HG02678 (cell line): ENCODE data around the gene CCR1.
"Not testable (repeated sequence)": the region's sequence is repeated elsewhere in the genome, so short reads cannot be mapped to it uniquely, and the experiment has no call there.

Experiments used
- ATAC-seq: cut with Tn5 transposase; IDR thresholded peaks from one replicate; pipeline ENCODE4 v1.9.1; 2021; ENCODE audit warnings: mild to moderate bottlenecking, moderate library complexity; ENCODE audit not compliant: unreplicated experiment

The CCR1 gene

GRCh38 chr3:46184469-46184868 is 23.6 kb downstream of the CCR1 start:
- no peak for ATAC-seq

- ATAC-seq: no peak
These were observed 24.8 kb downstream of the CCR1 start for GRCh38 chr3:46183330-46183729.

- no peak for ATAC-seq
These were observed 39.3 kb downstream of the CCR1 start for GRCh38 chr3:46168583-46169345.

GRCh38 chr3:46163556-46164041 is 44.5 kb downstream of the CCR1 start:
- no peak for ATAC-seq

- no peak for ATAC-seq
These were observed 45.0 kb downstream of the CCR1 start for GRCh38 chr3:46162975-46163555.

GRCh38 chr3:46157685-46158084 is 50.4 kb downstream of the CCR1 start:
- not testable (repeated sequence) for ATAC-seq

- ATAC-seq: no peak
These were observed 53.8 kb downstream of the CCR1 start for GRCh38 chr3:46154311-46154710.
